HG03066 (cell line): ENCODE results near the gene ATG7.

Experiments
- ATAC-seq: cut with Tn5 transposase; IDR thresholded peaks from one replicate; pipeline ENCODE4 v1.9.1; 2021; ENCODE audit warnings: low read depth; ENCODE audit not compliant: unreplicated experiment

ATG7 gene

DNA sequence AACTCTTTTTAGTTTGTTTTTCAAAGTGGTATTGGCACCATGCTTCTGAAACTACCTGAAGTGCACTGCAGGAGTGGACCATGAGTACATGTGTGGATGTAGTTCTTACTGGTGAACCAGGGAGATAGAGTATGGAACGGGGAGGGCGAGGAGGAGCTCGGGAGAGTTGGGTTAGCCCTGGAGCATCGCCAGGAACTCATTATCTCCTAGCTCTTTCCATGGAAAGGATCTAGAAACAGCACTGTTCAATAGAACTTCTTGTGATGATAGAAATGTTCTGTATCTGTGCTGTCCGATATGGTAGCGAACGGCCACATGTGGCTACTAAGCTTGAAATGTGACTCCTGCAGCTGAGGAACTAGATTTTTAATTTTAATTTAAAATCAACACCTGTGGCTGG, 324.2 kb downstream of the ATG7 start:
- no peak for ATAC-seq

- ATAC-seq: no peak
Measured at GRCh38 chr3:11600501-11601282, 328.5 kb downstream of the ATG7 start.

DNA sequence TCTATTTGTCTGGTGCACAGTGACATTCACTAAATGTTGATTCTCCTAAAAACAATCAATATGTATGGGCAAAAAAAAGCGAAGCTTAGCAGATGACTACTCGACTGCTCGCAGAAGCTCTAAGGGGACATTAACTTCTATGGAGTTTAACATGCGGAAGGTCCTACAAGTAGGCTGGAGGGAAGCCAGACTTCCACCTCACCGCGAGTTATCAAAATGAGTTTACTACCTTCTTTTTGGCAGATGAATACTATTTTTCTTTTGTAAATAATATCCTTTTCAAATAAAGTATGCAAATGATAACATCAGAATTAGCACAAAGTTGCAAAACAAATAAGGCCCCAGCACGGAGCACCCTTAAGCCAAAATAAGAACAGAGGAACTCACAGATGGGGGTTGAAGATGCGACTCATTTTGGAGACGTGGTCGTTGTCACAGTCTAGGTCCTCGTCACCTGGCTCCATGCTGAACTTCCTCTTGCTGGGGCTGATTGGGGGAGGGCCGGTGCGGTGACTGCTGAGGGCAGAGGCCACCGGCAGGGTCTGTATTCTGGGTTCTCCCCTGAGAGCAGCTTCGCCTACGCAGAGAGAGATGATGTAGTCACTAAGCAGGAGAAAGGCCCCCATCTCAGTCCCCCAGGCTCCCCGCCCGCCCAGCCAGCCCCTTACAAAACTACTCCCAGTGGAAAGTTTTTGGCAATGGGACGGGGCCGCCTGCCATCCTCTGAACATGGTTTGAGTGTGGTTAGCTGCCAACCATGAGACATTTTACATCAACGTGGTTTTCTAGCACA, 329.4 kb downstream of the ATG7 start:
- peak; percentile 84 for ATAC-seq

DNA sequence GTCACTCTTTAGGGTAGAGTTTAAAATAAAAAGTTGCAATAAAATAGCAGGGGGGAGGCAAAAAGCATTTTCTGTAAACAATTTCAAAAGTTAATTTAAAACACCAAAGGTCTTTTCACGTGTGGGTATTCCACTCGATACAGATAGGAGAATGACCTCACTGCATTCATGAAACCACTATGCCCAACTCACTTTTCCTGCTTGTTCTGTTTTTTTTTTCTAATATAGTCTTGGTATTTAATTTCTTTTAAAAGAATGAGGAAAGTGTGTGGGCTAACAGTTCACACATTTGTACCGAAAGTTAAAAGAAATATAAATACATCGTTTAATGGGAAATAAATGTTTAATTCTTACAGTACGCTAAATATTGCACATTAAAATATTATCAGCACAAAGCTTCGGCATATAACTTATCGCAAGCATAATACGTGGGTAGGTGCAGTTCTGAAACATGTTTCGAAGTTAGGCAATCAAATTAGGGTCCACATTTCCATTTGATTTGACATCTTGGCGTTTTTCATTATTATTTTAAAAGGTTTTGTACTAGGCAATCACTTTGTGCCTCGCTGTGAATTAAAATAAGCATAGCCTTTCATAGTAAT, 330.1 kb downstream of the ATG7 start:
- ATAC-seq: no peak

GRCh38 chr3:11602886-11603527, 330.8 kb downstream of the ATG7 start:
- ATAC-seq: no peak

DNA sequence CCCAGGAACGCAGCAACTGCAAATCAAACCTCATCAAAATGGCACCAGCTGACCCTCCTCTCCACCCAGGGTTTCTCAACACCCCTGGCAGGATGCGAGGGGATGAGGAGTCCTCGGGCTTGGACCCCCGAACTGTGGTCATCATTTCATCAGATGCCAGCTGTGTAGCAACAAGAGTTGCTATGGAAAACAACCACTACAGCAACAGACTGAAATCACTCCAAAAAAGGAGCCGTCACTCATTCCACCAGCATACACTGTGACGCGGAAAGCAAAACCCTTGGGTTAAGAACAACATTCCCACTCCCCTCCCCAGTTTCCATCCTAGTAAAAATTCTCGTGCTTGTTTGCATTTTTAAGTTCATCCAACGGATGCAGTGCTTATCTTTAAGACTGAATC, 331.4 kb downstream of the ATG7 start:
- no peak for ATAC-seq

- ATAC-seq: no peak
Measured at GRCh38 chr3:11604139-11604892, 332.1 kb downstream of the ATG7 start.

DNA sequence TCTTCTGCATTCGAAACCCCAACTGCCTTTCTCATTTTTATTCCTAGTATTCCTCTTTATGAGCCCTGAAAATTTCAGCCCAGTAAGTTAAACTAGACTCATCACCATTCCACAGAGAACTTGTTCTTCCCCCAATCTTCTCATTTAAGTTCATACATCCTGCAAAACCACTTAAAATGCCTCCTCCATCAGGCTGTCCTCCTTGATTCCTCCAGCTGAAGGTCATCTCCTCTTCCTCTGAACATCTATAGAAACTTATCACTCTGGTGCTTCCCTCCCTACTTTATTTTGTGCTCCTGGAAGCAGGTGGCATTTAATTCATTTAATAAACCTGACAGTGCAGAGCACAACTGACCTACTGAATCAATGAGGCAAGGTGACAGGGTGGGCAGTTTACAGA, 333.2 kb downstream of the ATG7 start:
- no peak for ATAC-seq

DNA sequence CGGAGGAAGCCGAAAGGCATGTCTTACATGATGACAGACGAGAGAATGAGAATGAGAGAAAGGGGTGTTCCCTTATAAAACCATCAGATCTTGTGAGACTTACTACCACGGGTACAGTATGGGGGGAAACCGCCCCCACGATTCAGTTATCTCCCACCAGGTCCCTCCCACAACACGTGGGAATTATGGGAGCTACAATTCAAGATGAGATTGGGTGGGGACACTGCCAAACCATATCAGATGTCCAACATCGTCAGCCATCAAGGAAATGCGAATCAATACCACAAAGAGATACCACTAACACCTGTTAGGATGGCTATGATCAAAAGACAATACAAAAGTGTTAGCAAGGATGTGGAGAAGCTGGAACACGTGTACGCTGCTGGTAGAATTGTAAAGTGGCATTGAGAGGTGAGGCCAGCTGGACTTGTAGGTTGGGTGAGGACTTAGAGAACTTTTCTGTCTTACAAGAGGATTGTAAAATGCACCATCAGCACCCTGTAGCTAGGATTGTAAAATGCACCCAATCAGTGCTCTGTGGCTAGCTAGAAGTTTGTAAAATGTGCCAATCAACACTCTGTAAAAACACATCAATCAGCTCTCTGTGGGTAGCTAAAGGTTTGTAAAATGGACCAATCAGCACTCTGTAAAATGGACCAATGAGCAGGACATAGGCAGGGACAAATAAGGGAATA, 334.0 kb downstream of the ATG7 start:
- ATAC-seq: no peak

- no peak for ATAC-seq
Measured at GRCh38 chr3:11606865-11607440, 334.8 kb downstream of the ATG7 start.
